ENCODE measurements around the gene BMPR1A.

BMPR1A gene

DNA sequence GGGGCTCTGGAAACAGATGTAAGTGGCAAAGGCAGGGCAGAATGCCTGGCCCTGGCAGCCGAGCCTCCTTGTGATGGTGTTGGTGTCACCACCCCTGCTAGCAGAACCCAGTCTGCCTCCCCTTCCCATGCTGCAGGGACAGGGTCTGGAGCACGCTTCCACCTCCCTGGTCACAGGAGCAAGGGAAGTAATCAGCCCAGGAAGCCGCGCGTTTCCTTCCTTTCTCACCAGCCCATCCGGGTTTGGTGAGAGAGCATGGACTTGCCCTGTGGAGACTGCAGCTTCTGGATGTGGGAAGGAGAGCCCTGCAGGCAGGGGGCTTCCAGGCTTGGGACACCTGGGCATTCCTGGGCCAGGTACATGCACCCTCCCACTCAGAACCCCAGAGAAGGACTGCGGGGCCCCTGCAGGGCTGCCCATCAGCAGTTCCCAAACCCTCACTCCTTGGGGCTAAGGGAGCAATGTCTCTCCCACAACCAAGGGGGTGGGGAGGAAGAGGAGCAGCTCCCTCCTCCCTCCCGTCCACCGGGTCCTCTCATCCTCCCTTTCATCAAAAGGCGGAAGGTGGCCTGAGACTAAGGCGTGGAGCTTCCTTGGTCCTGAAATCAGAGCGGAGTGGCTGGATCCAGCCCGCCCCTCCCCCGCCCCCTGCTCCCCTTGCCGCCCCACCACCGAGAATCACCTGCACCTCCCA is 199.2 kb downstream of the BMPR1A start:
- TF ChIP-seq CTCF (IDR thresholded peaks at IDR 0.05), result no peak

- TF ChIP-seq CTCF (IDR thresholded peaks at IDR 0.05), result no peak
These were observed 199.9 kb downstream of the BMPR1A start for GRCh38 chr10:86956195-86956847.

- TF ChIP-seq CTCF (IDR thresholded peaks at IDR 0.05), result no peak
These were observed 200.5 kb downstream of the BMPR1A start for GRCh38 chr10:86956848-86957448.

- no peak for TF ChIP-seq CTCF (IDR thresholded peaks at IDR 0.05)
These were observed 201.2 kb downstream of the BMPR1A start, which contains the start of gene MMRN2 for GRCh38 chr10:86957471-86958115. TSS of gene MMRN2 (minus strand) at chr10:86957615. CDS start at chr10:86957541, 74 bp downstream.

- TF ChIP-seq CTCF (IDR thresholded peaks at IDR 0.05), result no peak
These were observed 201.9 kb downstream of the BMPR1A start, which contains the start of gene SNCG for GRCh38 chr10:86958116-86958900. TSS of gene SNCG (plus strand) at chr10:86958599. CDS start at chr10:86958698, 99 bp downstream.

- no peak for TF ChIP-seq CTCF (IDR thresholded peaks at IDR 0.05)
These were observed 202.7 kb downstream of the BMPR1A start for GRCh38 chr10:86958901-86959736.
